ENCODE measurements around the gene ACOX1.

- TF ChIP-seq POLR2A (IDR thresholded peaks at IDR 0.05; ENCODE audit: borderline replicate concordance, extremely low read depth, insufficient read depth, insufficient read length) (no peak), CTCF (IDR thresholded peaks at IDR 0.05 in 2 of 3, conservative IDR thresholded peaks at IDR 0.05 in 1 of 3; ENCODE audit: borderline replicate concordance in 1 of 3, insufficient read depth in 1 of 3, low read depth in 2 of 3, low read length in 2 of 3) (no peak), ZNF274 (IDR thresholded peaks at IDR 0.05; ENCODE audit: low read depth, low read length) (no peak), EZH2phosphoT487 (IDR thresholded peaks at IDR 0.05; ENCODE audit: borderline replicate concordance) (no peak), SRF (IDR thresholded peaks at IDR 0.05; ENCODE audit: low read depth) (no peak)
Observed at GRCh38 chr17:76018340-76018680, 39.3 kb upstream of the ACOX1 start.

Measured in HCT116 (cell line).